ENCODE results near the gene OR10AD1.
"Not testable (repeated sequence)": the region's sequence is repeated elsewhere in the genome, so short reads cannot be mapped to it uniquely, and the experiment has no call there.

Gene OR10AD1

DNA sequence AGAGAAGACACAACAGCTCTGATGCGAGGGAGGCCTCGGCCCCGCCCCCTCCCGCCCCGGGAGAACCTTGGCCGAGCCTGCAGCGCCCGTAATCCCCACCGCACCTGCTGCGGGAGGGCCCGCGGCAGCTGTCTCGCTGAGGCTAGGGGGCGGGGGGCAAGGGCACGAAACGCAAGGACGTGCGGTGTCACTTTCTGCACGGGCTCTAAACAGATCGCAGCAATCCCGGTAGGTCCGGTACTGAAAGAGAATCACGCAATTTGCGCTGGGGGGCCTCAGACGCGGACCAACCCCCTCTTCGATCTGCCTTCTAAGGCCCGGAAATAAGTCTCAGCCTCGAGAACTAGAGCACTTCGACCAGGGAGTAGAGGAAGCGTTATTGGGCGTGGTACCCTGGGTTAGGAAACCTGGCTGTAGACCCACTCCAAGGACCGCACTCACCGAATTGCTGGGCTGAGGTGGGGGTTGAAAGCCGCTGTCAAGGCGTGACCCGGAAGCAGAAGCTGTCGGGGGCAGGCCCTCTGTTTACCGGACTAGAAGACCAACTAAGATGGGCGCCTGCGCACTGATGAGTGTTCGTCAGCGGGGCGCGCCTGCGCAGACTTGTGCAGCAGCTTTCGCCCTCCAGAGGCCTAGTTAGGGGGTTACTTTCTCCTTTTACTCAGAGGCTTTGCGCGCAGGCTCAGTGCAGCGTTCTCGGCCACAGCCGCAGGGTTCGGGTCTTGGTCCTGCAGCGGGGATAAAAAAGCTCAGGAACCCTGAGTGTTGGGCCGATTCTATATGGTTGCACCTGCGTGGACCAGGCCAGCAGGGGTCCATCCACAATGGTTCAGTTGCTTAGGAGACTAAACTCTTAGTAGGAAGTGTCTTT, 45.8 kb downstream of the OR10AD1 start, which contains the start of gene ASB8:
ASB8 (minus strand) TSS at position 498 of the 871 bp plus-strand sequence. CDS start 4,019 bp downstream, outside the sequence.
- Histone ChIP-seq H3K4me1 (ENCODE audit: control insufficient read depth, insufficient read depth, low read length) (peaks cover 10% of the 10 kb centered on the region), H3K9ac (ENCODE audit: low read depth, low read length) (peak within 1 kb of the TSS; percentile 92), H3K4me3 (ENCODE audit: low read length) (peak within 1 kb of the TSS; percentile 99), H3K9me3 (replicated peaks; ENCODE audit: low read length) (no peaks in the 10 kb centered on the region), H3K4me2 (ENCODE audit: low read length) (peak within 1 kb of the TSS; percentile 83), H3K36me3 (ENCODE audit: insufficient read depth, low read length) (peaks cover 5% of the 10 kb centered on the region), H3K27me3 (ENCODE audit: control insufficient read depth, insufficient read depth, low read length) (peaks cover 14% of the 10 kb centered on the region)

- Histone ChIP-seq H3K36me3 (ENCODE audit: insufficient read depth, low read length) (peaks cover 6% of the 10 kb centered on the region), H3K9ac (ENCODE audit: low read depth, low read length) (peak overlapping the region; percentile 92), H3K4me3 (ENCODE audit: low read length) (peak overlapping the region; percentile 99), H3K9me3 (replicated peaks; ENCODE audit: low read length) (no peaks in the 10 kb centered on the region), H3K4me1 (ENCODE audit: control insufficient read depth, insufficient read depth, low read length) (peaks cover 10% of the 10 kb centered on the region), H3K4me2 (ENCODE audit: low read length) (peak overlapping the region; percentile 83), H3K27me3 (ENCODE audit: control insufficient read depth, insufficient read depth, low read length) (peaks cover 10% of the 10 kb centered on the region)
Measured at GRCh38 chr12:48156652-48157017, 46.5 kb downstream of the OR10AD1 start.

- Histone ChIP-seq H3K4me2 (ENCODE audit: low read length) (peak overlapping the region; percentile 83), H3K36me3 (ENCODE audit: insufficient read depth, low read length) (peaks cover 14% of the 10 kb centered on the region), H3K4me1 (ENCODE audit: control insufficient read depth, insufficient read depth, low read length) (peaks cover 10% of the 10 kb centered on the region)
- not testable (repeated sequence) for H3K9me3 ChIP-seq (replicated peaks; ENCODE audit: low read length); H3K9ac ChIP-seq (ENCODE audit: low read depth, low read length); H3K27me3 ChIP-seq (ENCODE audit: control insufficient read depth, insufficient read depth, low read length); H3K4me3 ChIP-seq (ENCODE audit: low read length)
Measured at GRCh38 chr12:48155786-48156185, 47.3 kb downstream of the OR10AD1 start.
